ENCODE results near the gene KLHL13.

KLHL13 gene

DNA sequence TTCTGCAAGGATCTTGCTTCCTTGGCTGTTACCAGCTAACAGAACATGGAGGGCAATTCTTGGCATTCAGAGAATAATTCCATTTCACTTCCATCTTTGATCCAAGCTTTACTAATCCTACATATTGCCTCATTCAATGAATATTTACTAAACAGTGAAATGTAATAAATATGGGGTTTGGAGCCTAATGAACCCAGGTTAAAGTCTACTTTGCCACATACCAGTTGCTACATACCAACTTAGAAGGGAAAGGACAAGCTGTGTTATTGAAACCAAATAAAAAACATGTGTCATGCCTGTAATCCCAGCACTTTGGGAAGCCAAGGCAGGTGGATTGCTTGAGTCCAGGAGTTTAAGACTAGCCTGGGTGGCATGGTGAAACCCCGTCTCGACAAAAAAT is 265.6 kb downstream of the KLHL13 start:
- TF ChIP-seq, protein P1, sequence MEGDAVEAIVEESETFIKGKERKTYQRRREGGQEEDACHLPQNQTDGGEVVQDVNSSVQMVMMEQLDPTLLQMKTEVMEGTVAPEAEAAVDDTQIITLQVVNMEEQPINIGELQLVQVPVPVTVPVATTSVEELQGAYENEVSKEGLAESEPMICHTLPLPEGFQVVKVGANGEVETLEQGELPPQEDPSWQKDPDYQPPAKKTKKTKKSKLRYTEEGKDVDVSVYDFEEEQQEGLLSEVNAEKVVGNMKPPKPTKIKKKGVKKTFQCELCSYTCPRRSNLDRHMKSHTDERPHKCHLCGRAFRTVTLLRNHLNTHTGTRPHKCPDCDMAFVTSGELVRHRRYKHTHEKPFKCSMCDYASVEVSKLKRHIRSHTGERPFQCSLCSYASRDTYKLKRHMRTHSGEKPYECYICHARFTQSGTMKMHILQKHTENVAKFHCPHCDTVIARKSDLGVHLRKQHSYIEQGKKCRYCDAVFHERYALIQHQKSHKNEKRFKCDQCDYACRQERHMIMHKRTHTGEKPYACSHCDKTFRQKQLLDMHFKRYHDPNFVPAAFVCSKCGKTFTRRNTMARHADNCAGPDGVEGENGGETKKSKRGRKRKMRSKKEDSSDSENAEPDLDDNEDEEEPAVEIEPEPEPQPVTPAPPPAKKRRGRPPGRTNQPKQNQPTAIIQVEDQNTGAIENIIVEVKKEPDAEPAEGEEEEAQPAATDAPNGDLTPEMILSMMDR (IDR thresholded peaks at IDR 0.05): no peak
- Histone ChIP-seq H3K4me1 (no peaks in the 10 kb centered on the region), H3K27me3 (no peaks in the 10 kb centered on the region), H3K36me3 (no peaks in the 10 kb centered on the region), H3K27ac (no peak overlapping the region), H3K4me3 (no peak overlapping the region), H3K9me3 (no peaks in the 10 kb centered on the region)
- no peak for DNase-seq
- intact Hi-C loops (cut with DNase I; ENCODE audit: low total_unique reads): no loop called here

Measured in tibial artery (tissue), 4 donors.